Pancreas (tissue), 10 donors: ENCODE results near the gene ANKRD36C. TPM values are rescaled to one million over a fixed set of nuclear protein-coding genes. Genes with fewer than 3 reads are reported as not detected.
"Not testable (repeated sequence)": the region's sequence is repeated elsewhere in the genome, so short reads cannot be mapped to it uniquely, and the experiment has no call there.

Experiments
- ATAC-seq, 4 donors: fragments of 200-7000 bp; cut with Tn5 transposase; one replicate each; pipeline versions ENCODE4 v1.8.0 to v1.9.1; 2020; ENCODE audit warnings: mild to moderate bottlenecking in 4 of 4, moderate library complexity in 4 of 4
- DNase-seq, 6 donors: peaks; one replicate each; pipeline ENCODE4 v3.0.0-alpha.2; 2020
- FAIRE-seq: peaks from 2 replicates; lab custom pipeline; 2012; peaks lifted over from hg19 to GRCh38; lab: Jason Lieb, UNC
- H3K27ac ChIP-seq, 4 donors: fragments of 200-600 bp; sonication (generic); 1 replicate in 3 of 4; 2 replicates in 1 of 4; pipeline versions ENCODE4 v1.5.0 to v1.8.0; 2020
- H3K27me3 ChIP-seq, 4 donors: fragments of 200-600 bp; one replicate each; pipeline ENCODE4 v1.8.0; 2021
- H3K36me3 ChIP-seq, 3 donors: fragments of 200-600 bp; sonication (generic) in 1 of 3; one replicate each; pipeline versions ENCODE4 v1.5.0 to v1.8.0; 2020 to 2021
- H3K4me1 ChIP-seq, 3 donors: fragments of 200-600 bp; one replicate each; pipeline ENCODE4 v1.8.0; 2021
- H3K4me3 ChIP-seq, 4 donors: fragments of 200-600 bp; sonication (generic) in 2 of 4; one replicate each; pipeline versions ENCODE4 v1.5.0 to v1.8.0; 2020 to 2021
- H3K9me3 ChIP-seq, 4 donors: fragments of 200-600 bp; one replicate each; pipeline ENCODE4 v1.8.0; 2021
- WGBS, 2 donors: extraction: QIAGEN DNeasy Blood & Tissue Kit; methylation state at CpG; one replicate each; pipeline ENCODE4 v1.1.7; 2013; 5-methylcytosine and 5-hydroxymethylcytosine counted together
- intact Hi-C, 3 donors: fragments of 100-400 bp; cut with DNase I; formaldehyde crosslinking; loops; one replicate each; pipeline versions ENCODE4 v1.11.1 to v1.14.2; 2022
- polyA plus RNA-seq, 2 donors: library from polyadenylated mRNA; stranded (reverse); fragments of 200-250 nt; gene quantifications; one replicate each; pipeline ENCODE4 v1.2.3, GENCODE V29; 2013
- total RNA-seq, 6 donors: library from RNA; stranded (reverse); fragmentation: NEBNext Ultra II Directional in 4 of 6; extraction: Animal tissue kit (Norgen Biotek cat#: 25700) in 4 of 6; gene quantifications; one replicate each; pipeline versions ENCODE4 v1.2.1 to v1.2.4, GENCODE V29; 2021 to 2023
- donor health status: healthy with polysubstance abuse.
- donor health status: DM: no; HTN: no; CAD: no; lungs with moderate emphysema.
- donor health status: DM: no; HTN: no; CAD: no.
- donor health status: control.
- donor health status: control.
- donor health status: Bipolar disorder and iron deficiency.
- donor health status: DM: yes; HTN: yes; CAD: no.
- donor health status: DM: no; HTN: no; CAD: no.
- donor health status: DM: no; HTN: no; CAD: no.
- donor health status: DM: yes; HTN: yes; CAD: no.

The ANKRD36C gene
- total and polyA plus RNA-seq, 8 donors: 2.2 to 36.2 (median 11.6) TPM

DNA sequence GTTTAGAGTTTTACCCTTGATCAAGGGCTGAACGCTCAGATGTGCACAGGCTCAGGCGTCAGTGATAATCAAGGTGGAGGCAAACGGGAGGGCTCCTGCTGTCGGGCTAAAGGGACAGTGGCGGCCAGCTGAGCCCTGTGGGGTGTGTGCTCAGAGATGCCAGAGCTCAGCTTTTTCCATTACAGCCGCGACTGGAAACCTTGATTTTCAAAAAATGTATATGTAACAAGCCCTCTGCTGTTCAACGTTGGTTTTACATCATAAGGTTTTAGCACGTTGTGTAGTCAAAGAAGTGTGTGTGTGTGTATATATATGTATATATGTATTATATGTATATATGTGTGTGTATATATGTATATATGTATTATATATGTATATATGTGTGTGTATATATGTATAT lies 201.4 kb downstream of the ANKRD36C start:
- DNase-seq, H3K36me3 ChIP-seq, H3K4me3 ChIP-seq, intact Hi-C loops, H3K9me3 ChIP-seq, H3K27me3 ChIP-seq, FAIRE-seq, H3K27ac ChIP-seq, H3K4me1 ChIP-seq: not testable (repeated sequence)
- WGBS, 2 donors: no CpG with 5 or more reads among the region's 9 CpGs
- ATAC-seq: peak in 3 of 4 donors; percentile 33 to 78 (median 64)

DNA sequence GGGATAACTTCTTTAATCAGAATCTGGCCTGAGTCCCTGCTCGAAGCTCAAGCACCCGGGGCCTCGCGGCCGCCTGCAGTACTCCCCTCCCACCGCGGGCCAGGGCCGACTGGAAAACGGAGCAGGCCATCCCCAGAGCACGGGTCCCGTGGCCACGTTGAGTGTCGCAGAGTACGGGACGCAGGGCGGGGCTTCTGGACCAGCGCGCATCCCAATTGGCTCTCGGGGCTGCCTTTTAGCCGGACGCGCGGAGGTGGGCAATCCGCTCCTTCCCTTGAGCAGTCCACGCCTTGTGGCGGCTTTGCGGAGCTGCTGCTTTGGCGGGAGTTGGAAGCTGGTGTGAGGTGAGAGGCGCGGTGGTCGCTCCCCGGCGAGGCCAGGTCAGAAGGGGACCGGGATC lies 202.2 kb downstream of the ANKRD36C start:
- H3K9me3 ChIP-seq, DNase-seq, intact Hi-C loops, H3K4me1 ChIP-seq, H3K4me3 ChIP-seq, H3K27me3 ChIP-seq, H3K27ac ChIP-seq, H3K36me3 ChIP-seq, FAIRE-seq: not testable (repeated sequence)
- WGBS, 2 donors: no CpG with 5 or more reads among the region's 34 CpGs
- ATAC-seq: peak in 3 of 4 donors; percentile 45 to 62 (median 48)

DNA sequence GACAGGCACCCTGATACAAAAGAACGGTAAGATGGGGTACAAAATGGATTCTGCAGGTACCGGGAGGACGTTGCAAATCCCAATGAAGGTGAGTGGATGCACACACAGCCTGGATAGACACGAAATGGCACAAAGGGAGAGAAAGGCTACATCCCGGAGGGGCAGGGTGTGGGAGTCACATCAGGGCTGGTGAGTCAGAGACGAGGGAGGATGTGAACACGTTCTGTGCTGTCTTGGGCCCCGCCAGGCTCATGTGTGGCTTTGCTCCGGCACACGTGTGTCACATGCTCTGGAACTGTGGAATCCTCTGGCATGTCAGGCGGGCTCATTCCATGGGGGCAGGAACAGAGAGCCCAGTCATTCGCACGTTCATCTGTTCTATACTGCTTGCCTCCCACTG lies 203.0 kb downstream of the ANKRD36C start:
- FAIRE-seq, DNase-seq, H3K9me3 ChIP-seq, H3K4me1 ChIP-seq, H3K27me3 ChIP-seq, intact Hi-C loops, H3K36me3 ChIP-seq, ATAC-seq, H3K4me3 ChIP-seq, H3K27ac ChIP-seq: not testable (repeated sequence)
- no CpG with 5 or more reads among the region's 13 CpGs for WGBS, 2 donors

Other genes with a start within 250 kb of the ANKRD36C start
- gene GPAT2, start 43.1 kb upstream of the ANKRD36C start, total RNA-seq: 1 to 10 TPM in 4 of 6 donors, under 1 TPM in 2; 0.23 to 2.0 (median 1.4) TPM
- gene GPAT2, start 43.1 kb upstream of the ANKRD36C start, polyA plus RNA-seq: 1 to 10 TPM in 1 of 2 donors, under 1 TPM in 1; 0.80 to 5.0 TPM
- under 1 TPM; 0.04 to 0.50 (median 0.25) TPM for gene ADRA2B, start 124.7 kb upstream of the ANKRD36C start, total RNA-seq
- gene ADRA2B, start 124.7 kb upstream of the ANKRD36C start, polyA plus RNA-seq: 1 to 10 TPM; 1.1 to 1.5 TPM
- not detected for gene ASTL, start 146.7 kb upstream of the ANKRD36C start, total RNA-seq
- gene ASTL, start 146.7 kb upstream of the ANKRD36C start, polyA plus RNA-seq: under 1 TPM in 1 of 2 donors, not detected in 1; 0.14 TPM
- gene DUSP2, start 153.6 kb upstream of the ANKRD36C start, total RNA-seq: 1 to 10 TPM in 4 of 6 donors, under 1 TPM in 2; 0.32 to 3.1 (median 1.2) TPM
- gene DUSP2, start 153.6 kb upstream of the ANKRD36C start, polyA plus RNA-seq: 1 to 10 TPM; 1.3 to 1.8 TPM
- 10 to 100 TPM; 37.1 to 65.1 (median 58.5) TPM for gene STARD7, start 217.0 kb upstream of the ANKRD36C start, total RNA-seq
- gene STARD7, start 217.0 kb upstream of the ANKRD36C start, polyA plus RNA-seq: 10 to 100 TPM; 21.7 to 29.5 TPM